Measurements from ENCODE around the gene PLXDC1.

DNA sequence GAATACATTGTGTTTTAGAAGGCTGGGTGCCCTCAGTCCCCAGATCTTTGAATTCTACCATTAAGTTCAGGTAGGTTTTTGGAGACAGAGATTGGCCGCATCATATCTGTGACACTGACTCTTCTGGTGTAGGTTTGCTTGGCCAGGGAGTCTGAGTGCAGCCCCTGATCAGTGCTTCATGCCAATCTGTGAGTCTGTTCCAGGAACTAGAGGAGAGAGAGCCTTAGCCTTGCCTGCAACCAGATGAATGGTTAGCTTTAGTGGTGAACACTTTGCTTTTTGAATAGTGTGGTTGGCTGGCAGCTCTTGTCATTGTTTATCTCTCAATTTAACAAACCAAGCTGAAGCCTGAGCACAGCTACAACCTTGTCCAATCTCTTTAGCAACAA is 87.8 kb downstream of the PLXDC1 start:
- TF ChIP-seq, protein P1, sequence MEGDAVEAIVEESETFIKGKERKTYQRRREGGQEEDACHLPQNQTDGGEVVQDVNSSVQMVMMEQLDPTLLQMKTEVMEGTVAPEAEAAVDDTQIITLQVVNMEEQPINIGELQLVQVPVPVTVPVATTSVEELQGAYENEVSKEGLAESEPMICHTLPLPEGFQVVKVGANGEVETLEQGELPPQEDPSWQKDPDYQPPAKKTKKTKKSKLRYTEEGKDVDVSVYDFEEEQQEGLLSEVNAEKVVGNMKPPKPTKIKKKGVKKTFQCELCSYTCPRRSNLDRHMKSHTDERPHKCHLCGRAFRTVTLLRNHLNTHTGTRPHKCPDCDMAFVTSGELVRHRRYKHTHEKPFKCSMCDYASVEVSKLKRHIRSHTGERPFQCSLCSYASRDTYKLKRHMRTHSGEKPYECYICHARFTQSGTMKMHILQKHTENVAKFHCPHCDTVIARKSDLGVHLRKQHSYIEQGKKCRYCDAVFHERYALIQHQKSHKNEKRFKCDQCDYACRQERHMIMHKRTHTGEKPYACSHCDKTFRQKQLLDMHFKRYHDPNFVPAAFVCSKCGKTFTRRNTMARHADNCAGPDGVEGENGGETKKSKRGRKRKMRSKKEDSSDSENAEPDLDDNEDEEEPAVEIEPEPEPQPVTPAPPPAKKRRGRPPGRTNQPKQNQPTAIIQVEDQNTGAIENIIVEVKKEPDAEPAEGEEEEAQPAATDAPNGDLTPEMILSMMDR (IDR thresholded peaks at IDR 0.05): no peak
- no peak for TF ChIP-seq EP300 (IDR thresholded peaks at IDR 0.05)
- TF ChIP-seq POLR2A (IDR thresholded peaks at IDR 0.05): no peak
- no peak for TF ChIP-seq POLR2AphosphoS5 (IDR thresholded peaks at IDR 0.05)
